Tibial nerve (tissue), 4 donors: Measurements from ENCODE around the gene OR2M4.

ENCODE experiments used
- CTCF ChIP-seq, 5 experiments: fragments of 200-600 bp in 3 of 5; fragments of 450-650 bp in 2 of 5; sonication (generic) in 3 of 5; IDR thresholded peaks; one replicate each; pipeline ENCODE4 v1.5.1; 2016 to 2019; ENCODE audit warnings: antibody characterized with exemption in 5 of 5, mild to moderate bottlenecking in 3 of 5, moderate library complexity in 2 of 5
- EP300 ChIP-seq, 2 donors: sonication (generic); formaldehyde crosslinking; IDR thresholded peaks; one replicate each; pipeline ENCODE4 v1.6.1; 2017; ENCODE audit warnings: antibody characterized with exemption in 2 of 2, mild to moderate bottlenecking in 1 of 2

GRCh38 chr1:248225537-248225936, 5.7 kb upstream of the OR2M4 start:
- no peak for TF ChIP-seq CTCF (IDR thresholded peaks at IDR 0.05)
- no peak for TF ChIP-seq EP300 (IDR thresholded peaks at IDR 0.05)
